Gastrocnemius medialis (tissue), 4 donors: ENCODE measurements around the gene MMAA. TPM values are rescaled to one million over a fixed set of nuclear protein-coding genes. Genes with fewer than 3 reads are reported as not detected.

Experiments used
- ATAC-seq, 2 donors: fragments of 150-250 bp; one replicate each; pipeline ENCODE4 v1.9.1; 2016
- DNase-seq, 2 donors: peaks; one replicate each; pipeline ENCODE4 v3.0.0-alpha.2; 2019
- H3K27ac ChIP-seq, 4 donors: fragments of 200-600 bp; sonication (generic); 1 replicate in 1 of 4; 2 replicates in 3 of 4; pipeline ENCODE4 v1.5.1; 2016 to 2018; ENCODE audit warnings: mild to moderate bottlenecking in 2 of 4, moderate library complexity in 1 of 4
- H3K27me3 ChIP-seq, 3 donors: fragments of 200-600 bp; sonication (generic) in 2 of 3; 1 replicate in 1 of 3; 2 replicates in 2 of 3; pipeline versions ENCODE4 v1.5.1 to v1.6.0; 2016 to 2019; ENCODE audit warnings: mild to moderate bottlenecking in 1 of 3, moderate library complexity in 1 of 3
- H3K36me3 ChIP-seq, 2 donors: fragments of 200-600 bp; sonication (generic) in 1 of 2; one replicate each; pipeline ENCODE4 v1.5.1; 2017 to 2018
- H3K4me1 ChIP-seq, 2 donors: fragments of 200-600 bp; sonication (generic) in 1 of 2; one replicate each; pipeline ENCODE4 v1.5.1; 2016 to 2017; ENCODE audit warnings: mild to moderate bottlenecking in 2 of 2
- H3K4me3 ChIP-seq, 4 donors: fragments of 200-600 bp; sonication (generic) in 3 of 4; 1 replicate in 1 of 4; 2 replicates in 3 of 4; pipeline ENCODE4 v1.5.1; 2016 to 2019; ENCODE audit warnings: mild to moderate bottlenecking in 2 of 4
- H3K9me3 ChIP-seq, 3 donors: fragments of 200-600 bp; sonication (generic) in 2 of 3; 1 replicate in 1 of 3; 2 replicates in 2 of 3; pipeline ENCODE4 v1.5.1; 2016 to 2019
- POLR2A ChIP-seq, 2 donors: fragments of 450-650 bp; IDR thresholded peaks; one replicate each; pipeline ENCODE4 v1.6.1; 2017; ENCODE audit warnings: antibody characterized with exemption in 2 of 2, mild to moderate bottlenecking in 2 of 2, moderate library complexity in 2 of 2
- in situ Hi-C, 4 donors: fragments of 200-750 bp; cut with MboI; loops; one replicate each; pipeline versions ENCODE4 v1.15.0 to v1.8.0; 2017; ENCODE audit warnings: low sequenced_read_pairs in 4 of 4
- intact Hi-C: fragments of 100-400 bp; cut with DNase I; formaldehyde crosslinking; loops from one replicate; pipeline ENCODE4 v1.15.1; 2023; ENCODE audit warnings: low total_unique reads
- total RNA-seq, 4 donors: library from RNA; depleted of rRNA; stranded (reverse); fragments of >200 nt; gene quantifications; one replicate each; pipeline versions ENCODE4 v1.1.0 to v1.2.3, GENCODE V29; 2016
- TF ChIP-seq, protein P1 (sequence below), 5 experiments: fragments of 450-650 bp in 3 of 5; fragments of 200-600 bp in 2 of 5; sonication (generic) in 2 of 5; IDR thresholded peaks in 4 of 5; conservative IDR thresholded peaks in 1 of 5; 1 replicate in 4 of 5; 2 replicates in 1 of 5; pipeline ENCODE4 v1.5.1; 2016 to 2019; ENCODE audit warnings: antibody characterized with exemption in 5 of 5, mild to moderate bottlenecking in 3 of 5, moderate library complexity in 3 of 5

The MMAA gene
- total RNA-seq, 4 donors from 2014 or later, result 5.1 to 10.9 (median 8.4) TPM

DNA sequence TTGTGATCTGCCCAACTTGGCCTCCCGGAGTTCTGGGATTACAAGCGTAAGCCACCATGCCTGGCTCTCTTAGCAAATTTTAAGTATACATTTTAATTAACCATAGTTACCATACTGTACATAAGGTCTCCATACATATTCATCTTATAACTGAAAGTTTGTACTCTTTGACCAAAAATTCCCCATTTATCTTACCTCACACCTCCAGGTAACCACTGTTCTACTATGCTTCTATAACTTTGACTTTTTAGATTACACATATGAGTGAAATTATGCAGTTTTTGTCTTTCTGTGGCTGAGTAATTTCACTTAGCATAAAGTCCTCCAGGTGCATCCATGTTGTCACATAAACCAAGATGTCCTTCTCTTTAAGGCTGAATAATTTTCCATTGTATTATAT lies 78.1 kb downstream of the MMAA start:
- no peak overlapping the region for H3K4me3 ChIP-seq
- H3K36me3 ChIP-seq, result no peaks in the 10 kb centered on the region
- H3K27me3 ChIP-seq, result no peaks in the 10 kb centered on the region
- TF ChIP-seq, protein P1, sequence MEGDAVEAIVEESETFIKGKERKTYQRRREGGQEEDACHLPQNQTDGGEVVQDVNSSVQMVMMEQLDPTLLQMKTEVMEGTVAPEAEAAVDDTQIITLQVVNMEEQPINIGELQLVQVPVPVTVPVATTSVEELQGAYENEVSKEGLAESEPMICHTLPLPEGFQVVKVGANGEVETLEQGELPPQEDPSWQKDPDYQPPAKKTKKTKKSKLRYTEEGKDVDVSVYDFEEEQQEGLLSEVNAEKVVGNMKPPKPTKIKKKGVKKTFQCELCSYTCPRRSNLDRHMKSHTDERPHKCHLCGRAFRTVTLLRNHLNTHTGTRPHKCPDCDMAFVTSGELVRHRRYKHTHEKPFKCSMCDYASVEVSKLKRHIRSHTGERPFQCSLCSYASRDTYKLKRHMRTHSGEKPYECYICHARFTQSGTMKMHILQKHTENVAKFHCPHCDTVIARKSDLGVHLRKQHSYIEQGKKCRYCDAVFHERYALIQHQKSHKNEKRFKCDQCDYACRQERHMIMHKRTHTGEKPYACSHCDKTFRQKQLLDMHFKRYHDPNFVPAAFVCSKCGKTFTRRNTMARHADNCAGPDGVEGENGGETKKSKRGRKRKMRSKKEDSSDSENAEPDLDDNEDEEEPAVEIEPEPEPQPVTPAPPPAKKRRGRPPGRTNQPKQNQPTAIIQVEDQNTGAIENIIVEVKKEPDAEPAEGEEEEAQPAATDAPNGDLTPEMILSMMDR (IDR thresholded peaks at IDR 0.05 in 4 of 5, conservative IDR thresholded peaks at IDR 0.05 in 1 of 5), result no peak
- no peak for TF ChIP-seq POLR2A (IDR thresholded peaks at IDR 0.05)
- ATAC-seq, result no peak
- no peak for DNase-seq
- in situ Hi-C loops (no loop called here), intact Hi-C loops (loop anchor here (2.0 kb wide), 1 partner anchor 17 kb away; the partner anchor contains the start of gene C4orf51)
- H3K9me3 ChIP-seq, result no peaks in the 10 kb centered on the region
- peaks cover 9 to 11% of the 10 kb centered on the region in 2 donors for H3K4me1 ChIP-seq
- no peak overlapping the region for H3K27ac ChIP-seq

DNA sequence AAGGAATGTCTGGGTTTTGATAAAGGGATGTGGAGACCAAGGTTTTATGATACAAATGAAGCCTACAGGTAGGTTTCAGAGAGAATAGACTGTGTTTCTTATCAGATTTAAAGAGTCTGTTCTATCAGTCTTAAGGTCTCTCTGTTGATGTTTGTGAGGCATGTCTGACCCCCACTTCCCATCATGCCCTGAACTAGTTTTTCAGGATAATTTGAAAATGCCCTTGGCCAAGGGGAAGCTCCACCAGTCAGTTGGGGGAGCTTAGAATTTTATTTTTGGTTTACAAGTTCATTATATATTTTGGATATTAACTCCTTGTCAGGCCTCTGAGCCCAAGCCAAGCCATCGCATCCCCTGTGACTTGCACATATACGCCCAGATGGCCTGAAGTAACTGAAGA lies 79.3 kb downstream of the MMAA start:
- Histone ChIP-seq H3K4me3 (no peak overlapping the region), H3K27me3 (no peaks in the 10 kb centered on the region), H3K36me3 (no peaks in the 10 kb centered on the region), H3K9me3 (no peaks in the 10 kb centered on the region), H3K27ac (no peak overlapping the region), H3K4me1 (peaks cover 9 to 11% of the 10 kb centered on the region in 2 donors)
- DNase-seq (no peak), ATAC-seq (no peak)
- TF ChIP-seq POLR2A (IDR thresholded peaks at IDR 0.05), result no peak
- TF ChIP-seq, protein P1 (IDR thresholded peaks at IDR 0.05 in 4 of 5, conservative IDR thresholded peaks at IDR 0.05 in 1 of 5), result no peak
- in situ Hi-C loops, result no loop called here
- intact Hi-C loops, result no loop called here

DNA sequence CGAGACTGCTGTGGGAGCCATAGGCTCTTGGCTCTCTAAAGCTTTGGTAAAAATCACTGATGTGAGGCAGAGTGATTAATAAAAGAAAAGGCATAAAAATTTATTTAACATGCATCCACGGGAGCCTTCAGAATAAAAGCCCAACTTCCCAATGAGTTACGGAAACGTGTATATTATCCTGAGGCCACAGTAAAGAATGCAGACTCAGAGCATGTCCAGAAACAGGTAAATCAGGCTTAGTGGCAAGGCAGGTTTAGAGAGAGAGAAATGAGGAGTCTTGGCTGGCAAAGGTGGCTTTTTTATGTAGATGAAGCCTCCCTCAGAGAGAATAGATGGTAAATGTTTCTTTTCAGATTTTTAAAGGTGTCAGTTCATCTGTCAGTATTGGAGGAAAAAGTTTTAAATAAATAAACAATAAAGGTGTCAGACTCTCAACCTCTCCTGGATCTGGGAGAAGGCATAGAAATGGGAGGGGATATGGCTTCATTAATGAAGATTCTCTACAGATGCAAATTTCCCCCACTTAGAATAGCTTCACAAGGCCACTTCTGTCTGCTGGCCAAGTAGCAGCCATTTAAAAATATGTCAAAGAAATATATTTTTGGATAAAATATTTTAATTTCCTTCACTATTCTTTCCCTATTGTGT lies 84.8 kb downstream of the MMAA start:
- in situ Hi-C loops, result no loop called here
- peaks cover under 1% of the 10 kb centered on the region in 2 donors for H3K4me1 ChIP-seq
- no peaks in the 10 kb centered on the region for H3K9me3 ChIP-seq
- H3K27ac ChIP-seq, result no peak overlapping the region
- H3K36me3 ChIP-seq, result no peaks in the 10 kb centered on the region
- intact Hi-C loops, result no loop called here
- H3K27me3 ChIP-seq, result no peaks in the 10 kb centered on the region
- no peak overlapping the region for H3K4me3 ChIP-seq
- DNase-seq (no peak), ATAC-seq (no peak)
- TF ChIP-seq, protein P1 (IDR thresholded peaks at IDR 0.05 in 4 of 5, conservative IDR thresholded peaks at IDR 0.05 in 1 of 5), result no peak
- TF ChIP-seq POLR2A (IDR thresholded peaks at IDR 0.05), result no peak

DNA sequence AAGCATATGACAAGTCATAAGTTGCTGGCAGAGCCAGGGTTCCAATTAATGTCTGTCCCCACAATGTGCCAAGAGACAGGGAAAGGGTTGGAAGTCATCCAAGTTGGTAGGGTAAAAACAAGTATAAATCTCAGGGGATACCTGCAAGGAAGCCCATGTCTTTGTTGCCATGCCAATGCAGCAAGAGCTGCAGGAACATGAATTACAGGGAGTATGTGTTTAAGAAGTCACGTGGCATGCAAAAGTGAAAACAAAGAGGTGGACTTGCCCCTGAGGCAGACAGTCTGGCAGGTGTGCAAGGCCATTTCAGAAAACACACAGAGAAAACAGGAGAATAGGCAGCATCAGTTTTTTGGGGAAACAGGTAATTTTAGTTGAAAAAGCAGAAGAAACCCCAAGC lies 90.2 kb downstream of the MMAA start:
- H3K27me3 ChIP-seq, result no peaks in the 10 kb centered on the region
- H3K4me1 ChIP-seq, result peaks cover 6 to 10% of the 10 kb centered on the region in 2 donors
- no peak for DNase-seq
- no peaks in the 10 kb centered on the region for H3K36me3 ChIP-seq
- no peaks in the 10 kb centered on the region for H3K9me3 ChIP-seq
- intact Hi-C loops, result no loop called here
- in situ Hi-C loops, result no loop called here
- ATAC-seq, result no peak
- no peak overlapping the region for H3K4me3 ChIP-seq
- TF ChIP-seq POLR2A (IDR thresholded peaks at IDR 0.05), result no peak
- TF ChIP-seq, protein P1 (IDR thresholded peaks at IDR 0.05 in 4 of 5, conservative IDR thresholded peaks at IDR 0.05 in 1 of 5), result no peak
- peak overlapping the region in 1 of 4 donors; percentile 57 for H3K27ac ChIP-seq

Other genes starting within 250 kb of the MMAA start
- gene SMAD1, start 137.5 kb upstream of the MMAA start, total RNA-seq, result 10 to 100 TPM; 19.9 to 33.9 (median 21.7) TPM
- gene C4orf51, start 60.8 kb downstream of the MMAA start, total RNA-seq, result not detected